Middle frontal gyrus (tissue), 1 donor: Measurements from ENCODE around the gene CCDC3.
"Not testable (repeated sequence)": the region's sequence is repeated elsewhere in the genome, so short reads cannot be mapped to it uniquely, and the experiment has no call there.

Experiments
- DNase-seq: peaks from one replicate; pipeline ENCODE4 v3.0.0-alpha.2; 2015; ENCODE audit warnings: low spot score; ENCODE audit errors: extremely low spot score

The CCDC3 gene

GRCh38 chr10:13001041-13001886 is at the start of gene CCDC3:
TSS of gene CCDC3 (minus strand) at chr10:13001713. CDS start at chr10:13001570, 143 bp downstream.
- DNase-seq: no peak

DNA sequence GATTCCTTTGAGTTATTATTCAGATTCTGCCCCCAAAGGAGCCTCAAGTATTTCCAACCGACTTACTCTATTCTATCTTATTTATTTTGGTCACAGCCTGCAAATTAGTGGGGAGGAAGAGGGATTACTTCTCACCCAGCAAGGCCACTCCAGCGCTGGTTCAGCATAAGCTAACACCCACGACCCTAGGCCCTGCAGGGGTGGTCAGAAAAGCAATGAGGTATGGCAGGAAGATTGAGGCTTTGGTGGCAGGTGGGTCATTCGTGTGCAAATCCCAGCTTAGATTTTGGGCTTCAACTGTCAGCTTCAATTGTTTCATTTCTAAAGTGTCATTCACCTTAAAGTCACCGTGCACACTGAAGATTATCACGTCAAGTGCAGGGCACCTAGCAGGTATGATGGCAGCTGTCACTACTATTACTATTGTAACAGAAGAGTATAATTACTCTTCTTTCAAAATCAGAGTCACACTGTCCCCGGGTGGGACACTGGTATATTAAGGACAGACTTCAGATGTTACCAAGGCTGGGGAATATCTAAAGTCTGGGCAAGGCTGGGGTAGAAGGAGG is 49.7 kb upstream of the CCDC3 start:
- no peak for DNase-seq

- DNase-seq: no peak
These were observed 48.4 kb upstream of the CCDC3 start for GRCh38 chr10:13049774-13050420.

GRCh38 chr10:13048762-13049161 is 47.2 kb upstream of the CCDC3 start:
- no peak for DNase-seq

GRCh38 chr10:13047529-13048206 is 46.2 kb upstream of the CCDC3 start:
- DNase-seq: no peak

DNA sequence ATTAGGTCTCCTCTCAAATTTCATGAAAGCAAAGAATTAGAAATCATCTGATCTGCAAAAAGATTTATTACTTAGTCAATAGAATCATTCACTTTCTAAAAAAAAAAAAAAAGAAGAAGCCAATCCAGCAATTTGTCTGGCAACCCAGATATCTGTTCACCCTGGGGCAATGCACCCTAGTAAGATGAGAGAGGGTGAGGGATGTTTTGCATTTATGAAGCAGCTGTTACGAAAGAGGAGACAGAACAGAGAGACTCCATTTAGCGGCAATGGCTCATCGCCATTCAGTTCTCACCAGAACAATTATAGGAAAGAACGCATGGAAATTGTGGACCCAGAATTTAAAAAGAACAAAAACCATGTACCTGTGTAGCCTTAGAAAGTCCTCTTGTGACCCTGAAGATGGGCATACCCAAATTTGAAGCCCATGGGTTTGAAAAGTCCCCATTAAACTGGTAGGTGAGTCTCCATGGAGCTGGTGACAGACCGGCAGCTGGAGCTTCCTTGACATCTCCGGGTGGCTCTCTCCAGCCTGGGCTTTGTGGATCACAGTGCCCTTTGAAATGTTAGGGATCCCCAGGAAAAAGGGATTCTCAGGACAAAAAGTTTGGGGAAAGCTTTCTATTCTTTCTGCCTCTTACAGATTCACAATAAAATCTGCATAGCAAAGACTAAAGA is 45.5 kb upstream of the CCDC3 start:
- DNase-seq: no peak

DNA sequence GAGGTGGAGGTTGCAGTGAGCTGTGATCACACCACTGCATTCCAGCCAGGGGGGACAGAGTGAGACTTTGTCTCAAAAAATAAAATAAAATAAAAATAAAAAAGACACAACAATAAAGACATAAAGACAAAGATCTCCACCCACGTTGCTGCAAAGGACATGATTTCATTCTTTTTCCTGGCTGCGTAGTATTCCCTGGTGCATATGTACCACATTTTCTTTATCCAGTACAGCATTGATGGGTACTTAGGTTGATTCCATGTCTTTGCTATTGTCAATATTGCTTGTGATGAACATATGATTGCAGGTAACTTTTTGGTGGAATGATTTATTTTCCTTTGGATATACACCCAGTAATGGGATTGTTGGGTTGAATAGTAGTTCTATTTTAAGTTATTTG is 42.0 kb upstream of the CCDC3 start:
- no peak for DNase-seq

- DNase-seq: no peak
These were observed 38.2 kb upstream of the CCDC3 start for GRCh38 chr10:13039761-13040160.

- DNase-seq: no peak
These were observed 36.9 kb upstream of the CCDC3 start for GRCh38 chr10:13038391-13038790.

GRCh38 chr10:13037832-13038231 is 36.3 kb upstream of the CCDC3 start:
- DNase-seq: no peak

DNA sequence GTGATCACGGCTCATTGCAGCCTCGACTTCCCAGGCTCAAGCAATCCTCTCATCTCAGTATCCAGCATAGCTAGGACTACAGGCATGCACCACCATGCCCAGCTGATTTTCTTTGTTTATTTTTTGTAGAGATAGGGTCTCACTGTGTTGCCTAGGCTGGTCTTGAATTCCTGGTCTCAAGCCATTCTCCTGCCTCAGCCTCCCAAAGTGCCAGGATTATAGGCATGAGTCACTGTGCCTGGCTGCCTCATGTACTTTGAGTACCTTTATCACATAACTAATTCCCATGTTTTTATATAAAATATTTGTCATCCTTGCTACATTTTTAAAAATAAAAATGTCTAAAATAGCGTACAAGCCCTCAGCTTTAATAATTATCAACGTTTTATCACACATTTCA is 35.3 kb upstream of the CCDC3 start:
- DNase-seq: no peak

- DNase-seq: not testable (repeated sequence)
These were observed 34.2 kb upstream of the CCDC3 start for GRCh38 chr10:13035731-13036130.

- DNase-seq: no peak
These were observed 25.4 kb upstream of the CCDC3 start for GRCh38 chr10:13026873-13027272.

GRCh38 chr10:13023754-13024153 is 22.2 kb upstream of the CCDC3 start:
- DNase-seq: no peak

DNA sequence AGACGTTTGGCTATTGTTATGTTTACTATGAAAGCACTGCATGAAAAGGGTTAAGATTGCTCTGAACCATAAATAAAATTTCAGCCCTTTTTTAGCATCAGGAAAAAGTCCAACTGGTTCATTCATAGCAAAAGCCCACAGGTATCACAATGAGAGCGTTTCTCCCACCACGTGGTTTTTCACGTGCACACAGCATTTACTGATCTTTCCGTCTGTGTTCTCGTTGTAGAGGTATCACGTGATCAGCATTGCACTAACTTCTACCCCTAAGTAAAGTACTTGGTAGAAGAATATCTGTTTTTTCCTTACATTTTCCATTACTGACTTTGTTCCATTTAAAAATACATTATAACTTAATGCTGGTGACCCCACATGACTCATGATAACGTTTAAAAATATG is 17.8 kb upstream of the CCDC3 start:
- no peak for DNase-seq

GRCh38 chr10:13018171-13018570 is 16.7 kb upstream of the CCDC3 start:
- no peak for DNase-seq

DNA sequence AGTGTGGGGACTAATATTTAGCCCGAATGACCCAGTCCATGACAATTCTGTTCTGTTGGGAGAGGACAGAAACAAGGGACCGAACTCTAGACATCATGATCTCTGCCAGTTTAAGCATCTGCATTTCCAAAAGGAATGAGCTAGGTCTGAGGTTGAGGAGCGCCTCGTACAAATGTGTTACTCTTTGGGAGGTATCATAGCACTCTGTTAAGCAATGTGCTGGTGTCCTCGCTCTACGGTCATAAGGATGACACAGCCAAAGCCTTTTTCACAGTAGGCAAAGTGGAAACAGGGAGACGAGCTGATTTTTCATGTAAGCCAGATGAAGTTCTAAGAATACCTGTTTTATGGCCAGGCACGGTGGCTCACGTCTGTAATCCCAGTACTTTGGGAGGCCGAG is 15.4 kb upstream of the CCDC3 start:
- DNase-seq: no peak

GRCh38 chr10:13016426-13016825 is 14.9 kb upstream of the CCDC3 start:
- no peak for DNase-seq

DNA sequence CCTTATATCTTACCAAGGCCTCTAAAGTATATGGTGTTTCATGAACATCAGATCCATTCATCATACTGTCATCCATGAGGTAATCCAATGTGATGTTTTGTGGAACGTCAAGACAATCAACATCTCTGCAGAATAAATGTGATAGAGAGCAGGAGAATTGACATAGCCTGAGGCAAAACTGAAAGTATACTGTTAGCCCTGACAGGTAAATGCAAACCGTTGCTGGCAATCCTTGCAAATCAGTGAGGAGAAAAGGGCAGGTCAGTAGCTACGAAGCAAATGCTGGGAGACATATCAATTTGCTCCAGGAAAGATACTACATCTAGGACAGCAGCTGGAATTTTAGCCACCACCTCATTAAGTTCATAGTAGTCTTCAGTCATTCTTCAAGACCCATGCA is 4.5 kb upstream of the CCDC3 start:
- no peak for DNase-seq

GRCh38 chr10:13003759-13004158 is 2.2 kb upstream of the CCDC3 start:
- no peak for DNase-seq

DNA sequence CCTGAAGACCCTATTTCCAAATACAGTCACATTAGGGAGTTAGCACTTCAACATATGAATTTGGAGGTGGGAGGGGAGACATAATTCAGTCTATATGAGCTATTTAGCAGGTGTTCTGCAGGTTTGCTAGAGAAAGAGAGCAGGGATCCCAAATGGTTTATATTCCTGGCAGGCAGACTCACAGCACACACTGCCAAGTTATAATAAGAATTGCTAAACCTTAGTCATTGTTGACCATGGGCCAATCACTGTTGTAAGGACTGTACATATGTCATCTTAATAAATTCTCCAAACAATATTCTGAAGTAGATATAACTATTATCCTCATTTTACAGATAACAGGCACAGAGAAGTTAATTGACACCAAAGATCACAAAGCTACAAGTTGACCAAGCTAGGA is 1.5 kb upstream of the CCDC3 start:
- DNase-seq: no peak

- DNase-seq: no peak
These were observed 337 bp upstream of the CCDC3 start for GRCh38 chr10:13001887-13002212.
